HL-60/S4 treated with phorbol 12-myristate 13-acetate at 8.2 ng/mL for 4 days and 3 days (cell line): ENCODE measurements around the gene GRID2.
"Not testable (repeated sequence)": the region's sequence is repeated elsewhere in the genome, so short reads cannot be mapped to it uniquely, and the experiment has no call there.

Experiments used
- in situ Hi-C: fragments of 300-500 bp; cut with MboI; formaldehyde crosslinking; loops from 2 replicates; pipeline ENCODE4 v1.15.0; 2022; ENCODE audit warnings: low sequenced_read_pairs

Gene GRID2

GRCh38 chr4:92303621-92304027 is at the start of gene GRID2:
Gene GRID2 (plus strand): TSS chr4:92303966.
- in situ Hi-C loops: no loop called here

DNA sequence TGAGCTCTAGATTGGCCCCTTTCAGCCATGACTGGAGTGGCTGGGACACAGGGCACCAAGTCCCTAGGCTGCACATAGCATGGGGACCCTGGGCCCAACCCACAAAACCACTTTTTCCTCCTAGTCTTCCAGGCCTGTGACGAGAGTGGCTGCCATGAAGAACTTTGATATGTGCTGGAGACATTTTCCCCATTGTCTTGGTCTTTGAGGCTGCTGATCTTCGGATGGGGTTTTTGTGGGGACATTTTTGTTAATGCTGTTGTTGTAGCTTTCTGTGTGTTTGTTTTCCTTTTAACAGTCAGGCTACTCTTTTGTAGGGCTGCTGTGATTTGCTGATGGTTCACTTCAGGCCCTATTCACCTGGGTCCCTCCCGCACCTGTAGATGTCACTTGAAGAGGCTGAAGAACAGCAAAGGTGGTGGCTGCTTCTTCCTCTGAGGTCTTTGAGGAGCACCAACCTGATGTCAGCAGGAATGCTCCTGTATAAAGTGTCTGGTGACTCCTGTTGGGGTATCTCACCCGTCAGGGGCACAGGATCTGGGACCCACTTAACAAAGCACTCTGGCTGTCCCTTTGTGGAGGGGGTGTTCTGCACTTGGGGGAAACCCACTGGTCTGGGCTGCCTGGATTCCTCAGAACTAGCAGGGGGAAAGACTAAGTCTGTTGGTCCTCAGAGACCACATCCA is 49.6 kb upstream of the GRID2 start:
- in situ Hi-C loops: no loop called here

DNA sequence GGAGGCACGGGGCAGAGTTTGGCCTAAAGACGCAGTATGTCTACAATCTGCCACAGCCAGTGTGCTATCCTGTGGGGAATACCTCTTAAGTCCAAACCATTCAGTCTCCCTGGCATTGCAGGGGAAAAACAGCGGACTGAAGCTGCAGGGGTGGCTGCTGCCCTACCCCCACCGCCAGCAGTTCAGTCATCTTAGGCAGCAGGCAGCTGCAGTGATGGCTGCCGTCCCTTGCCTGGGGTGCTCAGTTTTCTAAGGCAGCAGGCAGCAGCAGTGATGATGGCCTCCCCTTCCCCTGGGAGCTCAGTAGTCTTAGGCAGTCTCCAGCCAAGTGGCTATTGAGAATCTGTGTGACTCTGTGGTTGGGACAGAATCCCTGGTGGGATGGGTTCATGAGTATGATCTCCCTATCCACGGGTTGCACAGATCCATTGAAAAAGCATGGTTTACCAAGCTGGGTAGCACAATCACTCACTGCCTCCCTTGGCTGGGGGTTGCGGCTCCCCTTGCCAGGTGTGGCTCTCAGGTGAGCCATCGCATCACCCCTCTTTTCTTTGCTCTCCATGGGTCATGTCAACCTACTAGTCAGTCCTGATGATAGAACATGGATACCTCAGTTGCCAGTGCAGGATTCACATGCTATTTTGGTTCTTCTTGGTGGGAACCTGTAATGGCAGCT is 48.9 kb upstream of the GRID2 start:
- in situ Hi-C loops: no loop called here

- in situ Hi-C loops: no loop called here
Observed at GRCh38 chr4:92255920-92256244, 47.9 kb upstream of the GRID2 start.

GRCh38 chr4:92257931-92258857 is 45.6 kb upstream of the GRID2 start:
- in situ Hi-C loops: no loop called here

- in situ Hi-C loops: no loop called here
Observed at GRCh38 chr4:92261256-92261655, 42.5 kb upstream of the GRID2 start.

- in situ Hi-C loops: no loop called here
Observed at GRCh38 chr4:92262371-92262770, 41.4 kb upstream of the GRID2 start.

GRCh38 chr4:92263010-92263409 is 40.8 kb upstream of the GRID2 start:
- in situ Hi-C loops: no loop called here

DNA sequence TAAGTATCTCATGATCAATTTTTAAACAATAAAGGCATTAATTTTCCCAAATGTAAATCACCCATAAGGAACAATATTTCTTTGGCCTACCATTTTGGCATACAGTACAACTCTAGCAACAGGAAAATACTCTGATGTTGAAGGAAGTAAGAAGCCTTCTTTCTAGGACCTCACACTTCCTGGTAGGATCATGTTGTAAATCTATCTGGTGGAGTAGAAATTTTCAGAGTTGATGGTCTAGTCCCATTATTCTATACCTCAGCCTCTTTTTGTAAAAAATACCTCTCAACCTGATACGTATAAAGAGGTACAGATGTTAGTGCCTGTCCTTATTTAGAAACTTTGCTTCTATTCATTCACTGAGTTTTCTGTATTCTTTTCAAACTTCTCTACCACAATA is 40.2 kb upstream of the GRID2 start:
- in situ Hi-C loops: no loop called here

DNA sequence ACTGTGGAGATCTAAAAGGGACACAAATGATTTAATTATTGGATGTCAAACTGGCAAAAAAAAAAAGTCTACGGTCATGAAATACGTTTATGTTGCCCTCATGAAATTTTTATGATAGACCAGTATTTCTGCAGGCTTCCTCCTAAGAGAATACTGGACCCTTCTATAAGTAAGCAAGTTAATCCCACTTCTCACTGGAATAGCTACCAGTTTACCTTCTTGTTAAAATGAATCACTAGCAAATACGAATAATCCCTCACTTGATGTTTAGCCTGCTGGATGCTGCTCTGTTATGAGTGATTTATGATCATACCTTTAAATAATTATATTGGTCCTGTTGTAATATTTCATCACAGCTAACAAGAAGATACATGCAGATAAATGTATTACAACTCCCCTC is 39.6 kb upstream of the GRID2 start:
- in situ Hi-C loops: no loop called here

DNA sequence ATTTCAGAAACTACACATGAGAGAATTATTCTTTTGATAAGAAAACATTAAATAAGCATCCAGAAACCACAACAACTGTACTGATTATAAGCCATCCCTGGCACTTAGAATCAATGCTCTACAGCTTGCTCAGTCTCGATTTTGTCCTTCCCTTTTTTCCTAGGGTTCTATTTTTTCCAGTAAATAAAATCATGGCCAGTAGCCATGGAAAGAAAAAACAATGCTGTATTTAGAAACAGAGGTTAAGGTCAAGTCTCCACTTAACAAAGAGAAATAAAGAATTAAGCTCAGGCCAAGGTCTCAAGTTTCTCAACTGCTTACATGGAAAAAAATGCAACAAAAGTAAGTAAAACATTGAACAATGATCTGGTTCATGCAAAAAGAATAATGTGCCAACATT is 38.7 kb upstream of the GRID2 start:
- in situ Hi-C loops: no loop called here

DNA sequence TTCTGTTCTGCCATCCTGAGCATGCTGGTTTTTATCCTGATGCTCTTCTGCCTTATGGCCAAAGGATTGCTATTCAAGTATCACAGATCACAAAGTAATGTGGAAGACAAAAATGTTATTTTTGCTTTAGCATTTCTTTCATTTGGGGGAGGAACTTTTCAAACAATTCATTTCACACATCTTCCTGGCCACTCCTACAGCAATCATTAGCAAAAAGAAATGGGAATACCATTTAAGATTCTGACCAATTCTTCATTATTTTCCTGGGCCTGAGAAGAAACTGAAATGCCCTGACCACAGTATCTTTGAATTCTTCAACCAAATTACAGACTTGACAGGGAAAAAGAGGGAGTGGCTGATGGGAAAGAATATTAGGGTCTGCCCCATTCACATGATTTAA is 38.0 kb upstream of the GRID2 start:
- in situ Hi-C loops: no loop called here

DNA sequence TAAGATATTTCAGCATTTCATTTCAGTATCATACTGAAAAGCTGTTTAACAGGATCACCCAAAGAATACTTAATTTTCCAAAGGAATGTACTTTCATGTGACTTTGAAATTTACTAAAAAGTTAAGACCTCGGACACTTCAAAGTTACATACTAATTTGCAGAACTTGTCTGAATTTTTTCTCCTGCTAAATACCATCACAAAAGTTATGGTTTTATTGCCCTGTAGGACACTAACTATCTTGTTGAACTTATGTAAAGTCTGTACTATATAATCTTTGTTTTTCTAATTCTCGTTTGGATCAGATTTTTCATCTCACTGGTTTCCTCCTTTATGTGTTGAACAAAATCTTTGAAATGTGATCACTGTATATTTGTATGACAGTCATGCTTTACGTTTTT is 37.2 kb upstream of the GRID2 start:
- in situ Hi-C loops: no loop called here

DNA sequence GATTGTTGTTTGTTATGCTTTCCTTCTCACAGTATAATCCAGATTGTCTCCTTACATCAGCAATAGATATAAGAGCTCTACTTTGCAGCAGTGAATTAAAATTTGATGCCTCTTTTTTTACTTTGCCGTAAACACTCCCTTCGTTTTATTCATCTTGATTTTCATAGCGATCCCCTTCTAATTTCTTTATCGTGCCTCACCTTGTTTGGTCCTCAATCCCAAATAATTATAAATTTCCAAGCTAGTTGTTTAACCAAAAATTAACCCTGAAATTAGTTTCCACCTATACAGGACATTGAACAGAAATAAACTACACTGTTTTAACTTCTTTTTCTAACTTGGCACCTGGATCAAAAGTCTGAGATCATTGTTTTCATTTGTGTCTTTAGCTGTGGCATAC is 35.1 kb upstream of the GRID2 start:
- in situ Hi-C loops: no loop called here

GRCh38 chr4:92270908-92271307 is 32.9 kb upstream of the GRID2 start:
- in situ Hi-C loops: no loop called here

DNA sequence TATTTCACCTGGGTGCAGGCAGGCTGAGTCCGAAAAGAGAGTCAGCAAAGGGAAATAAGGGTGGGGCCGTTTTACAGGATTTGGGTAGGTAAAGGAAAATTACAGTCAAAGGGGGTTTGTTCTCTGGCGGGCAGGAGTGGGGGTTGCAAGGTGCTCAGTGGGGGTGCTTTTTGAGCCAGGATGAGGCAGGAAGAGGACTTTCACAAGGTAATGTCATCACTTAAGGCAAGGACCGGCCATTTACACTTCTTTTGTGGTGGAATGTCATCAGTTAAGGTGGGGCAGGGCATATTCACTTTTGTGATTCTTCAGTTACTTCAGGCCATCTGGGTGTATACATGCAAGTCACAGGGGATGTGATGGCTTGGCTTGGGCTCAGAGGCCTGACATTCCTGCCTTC is 32.2 kb upstream of the GRID2 start:
- in situ Hi-C loops: not testable (repeated sequence)

GRCh38 chr4:92277057-92277881 is 26.5 kb upstream of the GRID2 start:
- in situ Hi-C loops: not testable (repeated sequence)

- in situ Hi-C loops: no loop called here
Observed at GRCh38 chr4:92279296-92279695, 24.5 kb upstream of the GRID2 start.

GRCh38 chr4:92299152-92299551 is 4.6 kb upstream of the GRID2 start:
- in situ Hi-C loops: no loop called here

GRCh38 chr4:92304121-92304520 is 355 bp downstream of the GRID2 start:
- in situ Hi-C loops: no loop called here

DNA sequence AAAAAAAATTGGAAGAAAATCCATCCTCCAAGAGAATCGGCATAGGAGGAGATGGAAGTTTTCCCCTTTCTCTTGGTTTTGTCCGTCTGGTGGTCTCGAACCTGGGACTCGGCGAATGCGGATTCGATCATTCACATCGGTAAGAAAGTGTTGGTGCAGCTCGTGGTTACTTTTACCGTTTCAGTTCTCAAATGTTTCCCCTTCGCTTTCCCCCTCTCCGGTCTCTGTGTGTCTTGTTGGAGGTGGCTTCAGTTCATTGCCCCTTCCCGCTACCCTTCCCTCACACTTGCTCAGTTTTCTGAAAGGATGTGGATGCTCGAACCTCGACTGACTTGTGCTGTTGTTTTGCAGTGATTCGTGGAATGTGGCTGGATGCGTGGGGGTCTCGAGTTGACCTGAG is 840 bp downstream of the GRID2 start:
- in situ Hi-C loops: no loop called here
